ENCODE results near the gene LYG1. TPM values are rescaled to one million over a fixed set of nuclear protein-coding genes. Genes with fewer than 3 reads are reported as not detected.
"Not testable (repeated sequence)": the region's sequence is repeated elsewhere in the genome, so short reads cannot be mapped to it uniquely, and the experiment has no call there.

Gene LYG1
- 1 to 10 TPM in 2 of 6 donors, under 1 TPM in 2, not detected in 2; 0.49 to 2.1 (median 1.1) TPM for total RNA-seq

- H3K27me3 ChIP-seq; DNase-seq; H3K4me1 ChIP-seq; H3K27ac ChIP-seq; H3K9me3 ChIP-seq; H3K4me3 ChIP-seq; ATAC-seq (ENCODE audit: low FRiP score in 2 of 2); H3K36me3 ChIP-seq: not testable (repeated sequence)
- WGBS, 2 donors: 74 to 86% methylated on average over 2 of the region's 2 CpGs
These were observed at the start of gene LYG1 for GRCh38 chr2:99301097-99301496. LYG1 (minus strand) TSS chr2:99301197; CDS start chr2:99295670, 5,527 bp downstream.

DNA sequence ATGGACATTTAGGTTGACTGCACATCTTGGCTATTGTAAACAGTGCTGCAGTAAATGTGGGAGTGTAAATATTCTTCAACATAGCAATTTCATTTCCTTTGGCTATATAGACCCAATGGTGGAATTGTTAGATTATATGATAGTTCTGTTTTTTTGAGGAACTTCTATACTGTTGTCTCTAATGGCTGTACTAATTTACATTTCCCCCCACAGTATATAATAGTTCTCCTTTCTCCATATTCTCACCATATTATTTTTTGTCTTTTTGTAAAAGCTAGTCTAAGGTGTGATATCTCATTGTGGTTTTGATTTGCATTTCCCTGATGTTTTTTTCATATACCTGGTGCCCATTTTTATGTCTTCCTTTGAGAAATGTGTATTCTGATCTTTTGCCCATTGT is 49.2 kb upstream of the LYG1 start:
- Histone ChIP-seq H3K9me3 (no peaks in the 10 kb centered on the region), H3K27ac (no peak overlapping the region), H3K4me1 (peaks cover 0 to 17% (median 3%) of the 10 kb centered on the region in 4 donors), H3K4me3 (no peak overlapping the region), H3K36me3 (no peaks in the 10 kb centered on the region), H3K27me3 (no peaks in the 10 kb centered on the region)
- ATAC-seq (ENCODE audit: low FRiP score in 2 of 2) (no peak), DNase-seq (no peak)
- no peak for TF ChIP-seq POLR2AphosphoS5 (IDR thresholded peaks at IDR 0.05)

DNA sequence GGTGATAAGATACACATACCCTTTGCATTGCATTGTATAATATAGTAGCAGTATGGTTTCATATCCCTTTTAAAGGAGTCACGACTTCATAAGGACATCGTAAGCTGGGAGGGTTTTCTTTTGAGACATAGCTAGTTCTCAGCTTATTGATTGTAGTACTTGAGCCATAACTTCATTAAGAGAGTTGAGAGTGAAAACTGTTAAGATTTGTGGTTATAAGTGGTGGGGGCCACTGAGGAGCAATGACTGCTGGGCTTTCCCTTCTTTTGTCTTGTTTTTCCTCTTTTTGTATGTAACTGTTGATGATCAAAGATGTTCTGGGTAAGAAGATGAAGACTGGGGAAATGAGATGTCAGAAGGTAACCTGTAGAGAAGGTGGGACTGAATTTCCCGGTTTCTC is 47.2 kb upstream of the LYG1 start:
- no peaks in the 10 kb centered on the region for H3K9me3 ChIP-seq
- DNase-seq (no peak), ATAC-seq (ENCODE audit: low FRiP score in 2 of 2) (no peak)
- no peak overlapping the region for H3K4me3 ChIP-seq
- peaks cover 0 to 17% (median 3%) of the 10 kb centered on the region in 4 donors for H3K4me1 ChIP-seq
- H3K27ac ChIP-seq: no peak overlapping the region
- no peaks in the 10 kb centered on the region for H3K27me3 ChIP-seq
- 78 to 82% methylated on average over 3 of the region's 3 CpGs for WGBS, 2 donors
- H3K36me3 ChIP-seq: no peaks in the 10 kb centered on the region
- no peak for TF ChIP-seq POLR2AphosphoS5 (IDR thresholded peaks at IDR 0.05)
- TF ChIP-seq, protein P1, sequence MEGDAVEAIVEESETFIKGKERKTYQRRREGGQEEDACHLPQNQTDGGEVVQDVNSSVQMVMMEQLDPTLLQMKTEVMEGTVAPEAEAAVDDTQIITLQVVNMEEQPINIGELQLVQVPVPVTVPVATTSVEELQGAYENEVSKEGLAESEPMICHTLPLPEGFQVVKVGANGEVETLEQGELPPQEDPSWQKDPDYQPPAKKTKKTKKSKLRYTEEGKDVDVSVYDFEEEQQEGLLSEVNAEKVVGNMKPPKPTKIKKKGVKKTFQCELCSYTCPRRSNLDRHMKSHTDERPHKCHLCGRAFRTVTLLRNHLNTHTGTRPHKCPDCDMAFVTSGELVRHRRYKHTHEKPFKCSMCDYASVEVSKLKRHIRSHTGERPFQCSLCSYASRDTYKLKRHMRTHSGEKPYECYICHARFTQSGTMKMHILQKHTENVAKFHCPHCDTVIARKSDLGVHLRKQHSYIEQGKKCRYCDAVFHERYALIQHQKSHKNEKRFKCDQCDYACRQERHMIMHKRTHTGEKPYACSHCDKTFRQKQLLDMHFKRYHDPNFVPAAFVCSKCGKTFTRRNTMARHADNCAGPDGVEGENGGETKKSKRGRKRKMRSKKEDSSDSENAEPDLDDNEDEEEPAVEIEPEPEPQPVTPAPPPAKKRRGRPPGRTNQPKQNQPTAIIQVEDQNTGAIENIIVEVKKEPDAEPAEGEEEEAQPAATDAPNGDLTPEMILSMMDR (IDR thresholded peaks at IDR 0.05): no peak
- TF ChIP-seq POLR2A (IDR thresholded peaks at IDR 0.05): no peak
- no peak for TF ChIP-seq EP300 (IDR thresholded peaks at IDR 0.05)

GRCh38 chr2:99346218-99346617 is 45.2 kb upstream of the LYG1 start:
- H3K36me3 ChIP-seq: no peaks in the 10 kb centered on the region
- TF ChIP-seq, protein P1 (IDR thresholded peaks at IDR 0.05): no peak
- no peak overlapping the region for H3K27ac ChIP-seq
- no peak for ATAC-seq (ENCODE audit: low FRiP score in 2 of 2)
- H3K4me3 ChIP-seq: no peak overlapping the region
- H3K27me3 ChIP-seq: no peaks in the 10 kb centered on the region
- H3K4me1 ChIP-seq: peaks cover 0 to 21% (median 3%) of the 10 kb centered on the region in 4 donors
- no peak for DNase-seq
- no peaks in the 10 kb centered on the region for H3K9me3 ChIP-seq

DNA sequence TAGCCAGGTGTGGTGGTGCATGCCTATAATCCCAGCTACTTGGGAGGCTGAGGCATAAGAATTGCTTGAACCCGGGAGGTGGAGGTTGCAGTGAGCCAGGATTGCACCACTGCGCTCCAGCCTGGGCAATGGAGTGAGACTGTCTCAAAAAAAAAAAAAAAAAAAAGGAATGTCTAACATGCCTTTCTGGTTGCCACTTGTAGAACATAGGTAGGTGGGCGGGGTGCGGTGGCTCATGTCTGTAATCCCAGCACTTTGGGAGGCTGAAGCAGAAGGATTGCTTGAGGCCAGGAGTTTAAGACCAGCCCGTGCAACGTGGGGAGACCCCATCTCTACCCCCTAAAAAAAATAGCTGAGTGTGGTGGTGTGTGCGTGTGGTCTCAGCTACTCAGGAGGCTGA is 44.4 kb upstream of the LYG1 start:
- not testable (repeated sequence) for H3K27me3 ChIP-seq; H3K4me3 ChIP-seq; H3K36me3 ChIP-seq; H3K9me3 ChIP-seq; DNase-seq; ATAC-seq (ENCODE audit: low FRiP score in 2 of 2); H3K27ac ChIP-seq
- peaks cover 0 to 20% (median 3%) of the 10 kb centered on the region in 4 donors for H3K4me1 ChIP-seq
- WGBS, 2 donors: 93 to 96% methylated on average over 7 of the region's 7 CpGs

DNA sequence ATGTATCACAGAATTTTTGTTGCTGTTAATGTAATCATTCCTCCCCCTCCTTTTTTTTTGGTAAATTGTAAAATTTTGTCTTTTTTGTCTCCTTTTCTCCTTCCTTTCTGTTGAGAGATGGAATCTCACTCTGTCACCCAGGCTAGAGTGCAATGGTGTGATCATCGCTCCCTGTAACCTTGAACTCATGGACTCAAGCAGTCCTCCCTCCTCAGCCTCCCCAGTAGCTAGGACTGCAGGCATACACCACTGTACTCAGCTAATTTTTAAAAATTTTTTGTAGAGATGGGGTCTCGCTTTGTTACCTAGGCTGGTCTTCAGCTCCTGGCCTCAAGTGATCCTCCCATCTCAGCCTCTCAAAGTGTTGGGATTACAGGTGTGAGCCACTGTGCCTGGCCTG is 41.5 kb upstream of the LYG1 start:
- Histone ChIP-seq H3K27me3 (no peaks in the 10 kb centered on the region), H3K36me3 (no peaks in the 10 kb centered on the region), H3K4me3 (no peak overlapping the region), H3K27ac (no peak overlapping the region), H3K4me1 (peaks cover 13 to 22% (median 17%) of the 10 kb centered on the region in 4 donors), H3K9me3 (no peaks in the 10 kb centered on the region)
- WGBS, 2 donors: 96 to 97% methylated on average over 2 of the region's 2 CpGs
- ATAC-seq (ENCODE audit: low FRiP score in 2 of 2) (no peak), DNase-seq (no peak)
- TF ChIP-seq EP300 (IDR thresholded peaks at IDR 0.05) (no peak), POLR2AphosphoS5 (IDR thresholded peaks at IDR 0.05) (no peak), POLR2A (IDR thresholded peaks at IDR 0.05) (no peak)
- TF ChIP-seq, protein P1 (IDR thresholded peaks at IDR 0.05): no peak

Data from upper lobe of left lung (tissue), 6 donors.